Activated naive CD4-positive, alpha-beta T cell treated with anti-CD3 and anti-CD28 coated beads, Interleukin-2, amount 10 ng/mL, durations not matched to agents 7 days and 5 days (primary cell): ENCODE measurements around the gene MVP.
A peak's percentile ranks its signal among the peaks of the same experiment; 100 is the strongest.
"Not testable (repeated sequence)": the region's sequence is repeated elsewhere in the genome, so short reads cannot be mapped to it uniquely, and the experiment has no call there.

Experiments used
- CTCF ChIA-PET: fragments of 350-600 bp; sonication (Branson Sonifier 250); formaldehyde crosslinking; loops from one replicate; lab custom pipeline; 2021; ENCODE audit warnings: antibody characterized with exemption; lab: Charles Lee
- DNase-seq: peaks from one replicate; pipeline ENCODE4 v3.0.0-alpha.2; 2020
- H3K27ac Mint-ChIP-seq: one replicate; pipeline ENCODE4 v1.8.0; 2021; ENCODE audit warnings: mild to moderate bottlenecking, moderate library complexity, mixed read lengths
- H3K27me3 Mint-ChIP-seq: one replicate; pipeline ENCODE4 v1.8.0; 2021; ENCODE audit warnings: mild to moderate bottlenecking, mixed read lengths
- H3K36me3 Mint-ChIP-seq: one replicate; pipeline ENCODE4 v1.8.0; 2021; ENCODE audit warnings: mixed read lengths
- H3K4me1 Mint-ChIP-seq: one replicate; pipeline ENCODE4 v1.8.0; 2021; ENCODE audit warnings: mixed read lengths
- H3K4me3 Mint-ChIP-seq: one replicate; pipeline ENCODE4 v1.8.0; 2021; ENCODE audit warnings: mild to moderate bottlenecking, moderate library complexity, mixed read lengths
- H3K9me3 Mint-ChIP-seq: one replicate; pipeline ENCODE4 v1.8.0; 2021; ENCODE audit warnings: mixed read lengths

The MVP gene

DNA sequence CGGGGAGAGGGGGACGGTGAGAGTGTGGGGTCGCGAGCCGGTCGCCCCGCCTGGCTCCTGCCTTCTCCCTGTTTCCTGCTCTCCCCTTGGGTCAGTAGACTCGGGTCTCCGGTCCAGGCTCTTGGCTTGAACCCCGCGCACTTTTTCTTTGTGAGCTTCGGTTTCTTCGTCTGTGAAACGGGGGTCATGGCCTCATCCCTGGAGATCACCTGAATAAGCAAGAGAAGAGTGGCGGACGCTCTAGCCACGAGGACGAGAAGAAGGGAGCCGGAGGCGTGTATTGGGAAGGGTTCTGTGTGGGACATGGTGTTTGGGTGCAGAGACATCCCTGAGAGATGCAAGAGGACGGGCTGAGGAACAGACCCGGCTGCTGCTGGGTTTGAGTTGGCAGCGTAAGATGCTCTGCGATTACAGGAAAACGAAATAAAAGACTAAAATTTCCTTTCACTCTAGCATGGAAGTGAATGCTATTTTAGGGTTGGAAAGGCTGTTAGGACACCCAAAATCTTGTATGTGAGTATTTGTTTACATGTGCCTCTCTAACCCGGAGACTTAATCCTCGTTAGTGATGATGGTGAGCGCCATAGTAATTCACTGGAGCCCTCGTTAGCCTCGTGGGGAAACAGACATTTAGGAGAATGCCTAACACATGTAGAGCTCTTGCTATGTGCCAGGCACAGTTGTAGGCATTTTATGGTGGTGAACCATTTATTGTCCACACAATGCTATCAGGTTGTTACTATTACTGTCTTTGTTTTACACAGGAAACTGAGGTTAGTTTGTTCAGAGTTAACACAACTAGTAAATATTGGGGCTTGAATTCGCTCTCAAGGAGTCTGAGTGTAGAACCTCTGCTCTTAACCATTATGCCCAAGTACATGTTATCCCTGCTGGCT is 29.1 kb upstream of the MVP start:
- DNase-seq: no peak
- H3K4me1 Mint-ChIP-seq: peaks cover 52% of the 10 kb centered on the region
- CTCF ChIA-PET: interaction anchor here (0.7 to 2.3 kb wide), 17 partner anchors 10 to 100 kb away, joined by 3 to 17 read pairs (median 5); partner anchors contain the start of gene PAGR1

DNA sequence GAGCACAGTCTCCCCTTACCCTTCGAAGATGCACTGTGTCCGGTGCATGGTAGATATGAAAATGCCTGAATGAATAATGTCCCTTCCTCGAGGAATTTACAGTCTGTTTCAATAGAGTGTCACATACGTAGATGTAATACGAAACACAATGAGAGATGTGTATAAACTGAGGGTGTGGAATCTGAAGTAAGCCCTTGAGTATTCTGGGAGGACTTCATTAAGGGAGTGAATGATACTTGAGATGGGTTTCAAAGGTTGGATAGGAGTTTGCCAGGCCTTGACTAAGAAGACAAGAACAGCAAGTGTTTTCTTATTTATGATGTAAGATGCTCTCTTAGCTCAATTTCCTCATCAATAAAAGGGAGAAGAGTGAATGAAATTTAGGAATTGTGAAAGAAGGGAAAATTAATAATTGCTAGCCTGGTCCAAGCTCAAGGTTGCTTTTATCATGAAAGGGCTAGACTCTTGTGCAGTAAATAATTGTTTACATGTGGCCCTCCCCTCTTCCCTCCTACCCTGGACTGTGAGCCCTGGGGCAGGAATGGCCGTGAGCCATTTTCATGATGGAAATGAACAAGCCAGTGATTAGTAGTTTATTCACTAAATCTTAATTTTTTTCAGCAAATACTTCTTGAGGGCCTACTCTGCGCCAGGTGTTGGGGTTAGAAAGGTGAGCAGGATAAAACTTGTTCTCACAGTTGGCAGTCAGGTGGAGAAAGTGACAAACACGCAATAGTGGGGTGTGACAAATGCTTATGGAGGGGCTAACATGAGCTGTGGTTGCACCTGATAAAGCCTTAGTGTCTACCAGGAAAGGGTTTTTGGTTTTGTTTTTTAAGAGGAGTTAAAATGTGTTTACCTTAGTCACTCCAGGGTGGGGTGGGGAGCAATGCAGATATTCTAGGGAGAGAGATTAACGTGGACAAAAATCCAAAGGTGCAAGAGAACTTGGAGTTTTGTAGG is 28.1 kb upstream of the MVP start:
- Mint-ChIP-seq H3K27ac (peak overlapping the region; percentile 96), H3K4me3 (peak overlapping the region; percentile 96)

More for the DNA sequence above, 29.1 kb upstream of the MVP start:
- peak overlapping the region; percentile 96 for H3K4me3 Mint-ChIP-seq
- no peaks in the 10 kb centered on the region for H3K27me3 Mint-ChIP-seq
- H3K36me3 Mint-ChIP-seq: peaks cover 45% of the 10 kb centered on the region
- no peaks in the 10 kb centered on the region for H3K9me3 Mint-ChIP-seq
- peak overlapping the region; percentile 96 for H3K27ac Mint-ChIP-seq

DNA sequence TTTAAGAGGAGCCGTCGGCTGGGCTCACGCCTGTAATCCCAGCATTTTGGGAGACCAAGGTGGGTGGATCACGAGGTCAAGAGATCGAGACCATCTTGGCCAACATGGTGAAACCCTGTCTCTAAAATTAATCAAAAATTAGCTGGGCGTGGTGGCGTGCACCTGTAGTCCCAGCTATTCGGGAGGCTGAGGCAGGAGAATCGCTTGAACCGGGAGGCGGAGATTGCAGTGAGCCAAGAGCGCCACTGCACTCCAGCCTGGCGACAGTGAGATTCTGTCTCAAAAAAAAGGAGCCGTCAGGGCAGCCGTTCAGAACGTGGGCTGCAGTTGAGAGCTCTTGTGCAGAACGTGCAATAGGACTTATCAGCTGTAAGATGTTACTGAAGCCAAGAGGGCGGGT is 27.1 kb upstream of the MVP start:
- CTCF ChIA-PET: interaction anchor here (1.2 kb wide), 1 partner anchor 11 kb away, joined by 3 read pairs; no protein-coding TSS in a partner anchor

More for the DNA sequence above, 28.1 kb upstream of the MVP start:
- no peak for DNase-seq
- CTCF ChIA-PET: interaction anchor here (0.7 to 1.0 kb wide), 2 partner anchors 9 to 24 kb away, joined by 3 read pairs; partner anchors contain the start of gene PAGR1
- H3K36me3 Mint-ChIP-seq: peaks cover 54% of the 10 kb centered on the region
- no peaks in the 10 kb centered on the region for H3K27me3 Mint-ChIP-seq
- H3K9me3 Mint-ChIP-seq: no peaks in the 10 kb centered on the region
- peaks cover 59% of the 10 kb centered on the region for H3K4me1 Mint-ChIP-seq

GRCh38 chr16:29794231-29794710 is 26.0 kb upstream of the MVP start:
- CTCF ChIA-PET: interaction anchor here (1.0 to 1.3 kb wide), 2 partner anchors 16 to 94 kb away, joined by 3 to 4 read pairs; partner anchors contain the start of gene ZG16
- Mint-ChIP-seq H3K4me3 (no peak overlapping the region), H3K36me3 (peaks cover 72% of the 10 kb centered on the region), H3K9me3 (no peaks in the 10 kb centered on the region), H3K4me1 (peaks cover 53% of the 10 kb centered on the region), H3K27ac (no peak overlapping the region), H3K27me3 (no peaks in the 10 kb centered on the region)
- no peak for DNase-seq

More for the DNA sequence above, 27.1 kb upstream of the MVP start:
- peak overlapping the region; percentile 96 for H3K4me3 Mint-ChIP-seq
- H3K9me3 Mint-ChIP-seq, H3K27me3 Mint-ChIP-seq, DNase-seq, H3K27ac Mint-ChIP-seq: not testable (repeated sequence)
- H3K4me1 Mint-ChIP-seq: peaks cover 59% of the 10 kb centered on the region
- peaks cover 61% of the 10 kb centered on the region for H3K36me3 Mint-ChIP-seq

DNA sequence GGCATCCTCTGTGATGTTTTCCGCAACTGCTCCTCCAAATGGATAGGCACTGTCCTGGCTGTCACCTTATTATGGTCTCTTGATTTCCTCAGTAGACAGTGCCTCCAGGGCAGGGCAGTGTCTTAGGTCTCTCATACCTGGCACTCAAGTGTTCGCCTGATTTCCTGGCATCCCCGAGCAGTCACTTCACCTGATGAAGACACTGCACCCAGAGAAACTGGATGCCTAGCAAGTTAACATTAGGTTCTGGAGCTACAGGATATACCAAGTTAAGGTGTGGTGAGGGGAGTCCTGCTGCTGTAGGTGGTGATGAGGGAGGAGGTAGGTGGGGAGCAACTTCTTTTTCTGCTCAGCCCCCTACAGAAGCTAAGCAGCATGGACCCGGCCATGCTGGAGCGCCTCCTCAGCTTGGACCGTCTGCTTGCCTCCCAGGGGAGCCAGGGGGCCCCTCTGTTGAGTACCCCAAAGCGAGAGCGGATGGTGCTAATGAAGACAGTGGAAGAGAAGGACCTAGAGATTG is 17.8 kb upstream of the MVP start:
- no peak overlapping the region for H3K4me3 Mint-ChIP-seq
- H3K27me3 Mint-ChIP-seq: no peaks in the 10 kb centered on the region
- peaks cover 62% of the 10 kb centered on the region for H3K36me3 Mint-ChIP-seq
- H3K9me3 Mint-ChIP-seq: no peaks in the 10 kb centered on the region
- CTCF ChIA-PET: interaction anchor here (0.8 to 1.2 kb wide), 2 partner anchors 12 to 101 kb away, joined by 3 to 4 read pairs; partner anchors contain the start of gene KIF22
- peak overlapping the region; percentile 74 for H3K27ac Mint-ChIP-seq
- no peak for DNase-seq
- peaks cover 29% of the 10 kb centered on the region for H3K4me1 Mint-ChIP-seq

DNA sequence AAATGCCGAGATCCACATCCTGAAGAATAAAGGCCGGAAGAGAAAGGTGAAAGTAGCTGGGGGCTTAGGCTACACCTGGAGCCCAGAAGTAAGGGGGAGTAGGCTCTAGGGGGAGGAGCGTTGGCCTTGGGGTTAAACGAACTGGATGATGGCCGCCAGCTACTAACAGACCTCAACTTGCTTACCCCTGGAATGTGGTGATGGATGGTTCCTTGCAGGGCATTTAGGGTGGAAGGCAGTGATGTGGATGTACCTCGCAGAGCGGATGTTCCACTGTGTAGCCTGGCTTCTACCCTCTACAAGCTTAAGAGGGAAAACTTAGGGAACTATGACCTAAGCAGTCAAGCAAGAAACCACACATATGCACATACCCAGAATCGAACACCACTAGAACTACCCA is 16.2 kb upstream of the MVP start:
- H3K4me1 Mint-ChIP-seq: peaks cover 40% of the 10 kb centered on the region
- no peaks in the 10 kb centered on the region for H3K9me3 Mint-ChIP-seq
- CTCF ChIA-PET: interaction anchor here (0.9 to 2.4 kb wide), 9 partner anchors 11 to 113 kb away, joined by 3 to 11 read pairs (median 5); partner anchors contain the start of genes KIF22 and PAGR1
- no peaks in the 10 kb centered on the region for H3K27me3 Mint-ChIP-seq
- H3K36me3 Mint-ChIP-seq: peaks cover 61% of the 10 kb centered on the region
- peak overlapping the region; percentile 100 for H3K27ac Mint-ChIP-seq
- DNase-seq: no peak
- peak overlapping the region; percentile 100 for H3K4me3 Mint-ChIP-seq

- H3K27ac Mint-ChIP-seq: peak overlapping the region; percentile 100
- DNase-seq: no peak
- H3K4me3 Mint-ChIP-seq: peak overlapping the region; percentile 100
- no peaks in the 10 kb centered on the region for H3K9me3 Mint-ChIP-seq
- CTCF ChIA-PET: interaction anchor here (0.9 to 2.4 kb wide), 9 partner anchors 11 to 113 kb away, joined by 3 to 11 read pairs (median 5); partner anchors contain the start of genes KIF22 and PAGR1
- H3K4me1 Mint-ChIP-seq: peaks cover 43% of the 10 kb centered on the region
- H3K36me3 Mint-ChIP-seq: peaks cover 58% of the 10 kb centered on the region
- H3K27me3 Mint-ChIP-seq: peaks cover under 1% of the 10 kb centered on the region
These were observed 15.6 kb upstream of the MVP start for GRCh38 chr16:29804455-29805231.

- DNase-seq: peak; percentile 99
- peaks cover 64% of the 10 kb centered on the region for H3K36me3 Mint-ChIP-seq
- peaks cover 51% of the 10 kb centered on the region for H3K4me1 Mint-ChIP-seq
- peaks cover 5% of the 10 kb centered on the region for H3K27me3 Mint-ChIP-seq
- peak overlapping the region; percentile 100 for H3K27ac Mint-ChIP-seq
- CTCF ChIA-PET: interaction anchor here (1.3 to 3.7 kb wide), 5 partner anchors 10 to 114 kb away, joined by 3 to 59 read pairs (median 9); partner anchors contain the start of genes MVP and PAGR1
- peak overlapping the region; percentile 100 for H3K4me3 Mint-ChIP-seq
- H3K9me3 Mint-ChIP-seq: no peaks in the 10 kb centered on the region
These were observed 14.8 kb upstream of the MVP start for GRCh38 chr16:29805232-29806098.

DNA sequence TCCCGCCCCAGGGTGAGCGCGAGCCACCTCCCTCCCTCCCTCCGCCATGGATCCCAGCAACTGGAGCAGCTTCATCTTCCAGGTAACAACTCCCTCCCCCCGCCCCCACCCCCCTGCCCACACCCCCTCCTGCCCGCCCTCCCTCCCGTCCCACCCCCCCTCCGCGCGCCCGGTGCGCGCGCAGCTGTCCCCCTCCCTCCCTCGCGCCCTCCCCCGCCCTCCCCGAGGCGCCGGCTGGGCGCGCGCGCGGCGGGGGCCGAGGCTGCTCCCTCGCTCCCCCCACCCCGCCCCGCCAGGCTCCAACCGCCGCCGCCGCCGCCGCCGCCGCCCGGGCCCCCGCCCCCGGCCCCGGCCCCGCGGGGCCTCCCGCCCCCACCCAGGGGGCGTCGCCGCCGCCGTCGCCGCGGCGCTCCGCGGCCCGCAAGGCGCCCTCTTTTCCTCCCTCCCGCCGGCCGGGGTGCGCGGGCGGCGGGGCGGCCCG is 14.1 kb upstream of the MVP start, which contains the start of gene MAZ:
Gene MAZ, plus strand, starts transcription at position 431 of the 481 bp plus-strand sequence. CDS start 173 bp downstream, outside the sequence.
- CTCF ChIA-PET: interaction anchor here (3.7 kb wide), 1 partner anchor 13 kb away, joined by 59 read pairs; the partner anchor contains the start of genes MVP and PAGR1
- Mint-ChIP-seq H3K36me3 (peaks cover 66% of the 10 kb centered on the region), H3K4me1 (peaks cover 58% of the 10 kb centered on the region), H3K27me3 (peaks cover 12% of the 10 kb centered on the region), H3K27ac (peak within 1 kb of the TSS; percentile 100), H3K9me3 (no peaks in the 10 kb centered on the region), H3K4me3 (peak within 1 kb of the TSS; percentile 100)
- no peak for DNase-seq

GRCh38 chr16:29806641-29807425 is 13.4 kb upstream of the MVP start:
- peak; percentile 69 for DNase-seq
- CTCF ChIA-PET: interaction anchor here (1.2 to 3.7 kb wide), 8 partner anchors 13 to 166 kb away, joined by 4 to 59 read pairs (median 8); partner anchors contain the start of genes KIF22, MVP, PAGR1 and TAOK2
- Mint-ChIP-seq H3K36me3 (peaks cover 61% of the 10 kb centered on the region), H3K27ac (peak overlapping the region; percentile 98), H3K4me3 (peak overlapping the region; percentile 97), H3K27me3 (peaks cover 19% of the 10 kb centered on the region), H3K9me3 (no peaks in the 10 kb centered on the region), H3K4me1 (peaks cover 63% of the 10 kb centered on the region)
